Astrocyte (in vitro differentiated cells and primary cell): ENCODE measurements around the gene LRRC17. TPM values are rescaled to one million over a fixed set of nuclear protein-coding genes. Genes with fewer than 3 reads are reported as not detected.
A peak's percentile ranks its signal among the peaks of the same experiment; 100 is the strongest.

Source experiments
- DNase-seq: peaks from one replicate; pipeline ENCODE4 v3.0.0-alpha.2; 2010; ENCODE audit warnings: low read depth
- FAIRE-seq: peaks from 2 replicates; lab custom pipeline; 2011; peaks lifted over from hg19 to GRCh38; lab: Jason Lieb, UNC
- H2AFZ ChIP-seq: 2 replicates; pipeline ENCODE4 v1.6.0; 2012; ENCODE audit warnings: low read depth, low read length, inconsistent platforms
- H3K27ac ChIP-seq: 2 replicates; pipeline ENCODE4 v1.5.1; 2011; ENCODE audit warnings: low read depth, low read length, inconsistent platforms
- H3K27me3 ChIP-seq: 2 replicates; pipeline ENCODE4 v1.6.0; 2011; ENCODE audit warnings: low read length, inconsistent platforms; ENCODE audit not compliant: insufficient read depth
- H3K36me3 ChIP-seq: 2 replicates; pipeline ENCODE4 v1.5.1; 2011; ENCODE audit warnings: low read length, inconsistent platforms; ENCODE audit not compliant: insufficient read depth
- H3K4me1 ChIP-seq: 2 replicates; pipeline ENCODE4 v1.5.1; 2011; ENCODE audit warnings: low read length, inconsistent platforms; ENCODE audit not compliant: insufficient read depth
- H3K4me2 ChIP-seq: 2 replicates; pipeline ENCODE4 v1.6.0; 2012; ENCODE audit warnings: low read length, inconsistent platforms
- H3K4me3 ChIP-seq: 2 replicates; pipeline ENCODE4 v1.5.1; 2011; ENCODE audit warnings: low read depth, mild to moderate bottlenecking, low read length, inconsistent platforms; ENCODE audit not compliant: insufficient read depth
- H3K79me2 ChIP-seq: 2 replicates; pipeline ENCODE4 v1.6.0; 2012; ENCODE audit warnings: mild to moderate bottlenecking, low read length, inconsistent platforms; ENCODE audit not compliant: insufficient read depth
- H3K9ac ChIP-seq: 2 replicates; pipeline ENCODE4 v1.6.0; 2012; ENCODE audit warnings: mild to moderate bottlenecking, low read length, inconsistent platforms
- H3K9me3 ChIP-seq: 2 replicates; pipeline ENCODE4 v1.5.1; 2012; ENCODE audit warnings: low read depth, mild to moderate bottlenecking, low read length, inconsistent platforms; ENCODE audit not compliant: insufficient read depth
- H4K20me1 ChIP-seq: 2 replicates; pipeline ENCODE4 v1.6.0; 2012; ENCODE audit warnings: low read length, inconsistent platforms; ENCODE audit not compliant: insufficient read depth
- H3K27ac Mint-ChIP-seq: one replicate; pipeline ENCODE4 v1.8.0; 2021; ENCODE audit warnings: mild to moderate bottlenecking, mixed read lengths; ENCODE audit not compliant: unreplicated experiment
- H3K27me3 Mint-ChIP-seq: one replicate; pipeline ENCODE4 v1.8.0; 2021; ENCODE audit warnings: low read depth, mixed read lengths; ENCODE audit not compliant: unreplicated experiment
- H3K36me3 Mint-ChIP-seq: one replicate; pipeline ENCODE4 v1.8.0; 2021; ENCODE audit warnings: low read depth, mixed read lengths; ENCODE audit not compliant: unreplicated experiment
- H3K4me1 Mint-ChIP-seq: one replicate; pipeline ENCODE4 v1.8.0; 2021; ENCODE audit warnings: low read depth, mixed read lengths; ENCODE audit not compliant: unreplicated experiment
- H3K4me3 Mint-ChIP-seq: one replicate; pipeline ENCODE4 v1.8.0; 2021; ENCODE audit warnings: mild to moderate bottlenecking, moderate library complexity, mixed read lengths; ENCODE audit not compliant: unreplicated experiment
- H3K9me3 Mint-ChIP-seq: one replicate; pipeline ENCODE4 v1.8.0; 2021; ENCODE audit warnings: mild to moderate bottlenecking, mixed read lengths; ENCODE audit not compliant: unreplicated experiment
- CTCF ChIP-seq: IDR thresholded peaks from 2 replicates; pipeline ENCODE4 v1.5.1; 2011; ENCODE audit warnings: low read depth, mild to moderate bottlenecking, inconsistent platforms, low read length, moderate library complexity; ENCODE audit not compliant: insufficient read depth
- EZH2 ChIP-seq: IDR thresholded peaks from 2 replicates; pipeline ENCODE4 v1.6.1; 2012; ENCODE audit warnings: mild to moderate bottlenecking, low read length, inconsistent platforms; ENCODE audit not compliant: insufficient read depth
- total RNA-seq: library from RNA; stranded (reverse); gene quantifications from 2 replicates; pipeline ENCODE4 v1.2.1, GENCODE V29; 2021

Gene LRRC17
- total RNA-seq, 1 donor from 2014 or later: 63.4 TPM

GRCh38 chr7:102982235-102982634, 69.4 kb downstream of the LRRC17 start:
- Mint-ChIP-seq H3K27ac (no peak overlapping the region), H3K4me1 (peaks cover 12% of the 10 kb centered on the region), H3K27me3 (no peaks in the 10 kb centered on the region), H3K4me3 (no peak overlapping the region), H3K36me3 (no peaks in the 10 kb centered on the region), H3K9me3 (peaks cover 3% of the 10 kb centered on the region)
- DNase-seq (no peak), FAIRE-seq (no peak)
- TF ChIP-seq CTCF (no peak), EZH2 (no peak)
- Histone ChIP-seq H3K9ac (no peak overlapping the region), H3K27ac (no peak overlapping the region), H3K36me3 (no peaks in the 10 kb centered on the region), H3K79me2 (no peaks in the 10 kb centered on the region), H2AFZ (no peak overlapping the region), H3K27me3 (no peaks in the 10 kb centered on the region), H3K4me1 (peaks cover 11% of the 10 kb centered on the region), H4K20me1 (no peaks in the 10 kb centered on the region), H3K4me2 (no peak overlapping the region), H3K9me3 (no peaks in the 10 kb centered on the region), H3K4me3 (no peak overlapping the region)

- Histone ChIP-seq H3K4me1 (peaks cover 5% of the 10 kb centered on the region), H3K9me3 (no peaks in the 10 kb centered on the region), H3K79me2 (no peaks in the 10 kb centered on the region), H3K4me3 (no peak overlapping the region), H3K4me2 (no peak overlapping the region), H3K27ac (no peak overlapping the region), H4K20me1 (no peaks in the 10 kb centered on the region), H2AFZ (no peak overlapping the region), H3K27me3 (no peaks in the 10 kb centered on the region), H3K9ac (no peak overlapping the region), H3K36me3 (no peaks in the 10 kb centered on the region)
- FAIRE-seq (no peak), DNase-seq (peak; percentile 59)
- Mint-ChIP-seq H3K9me3 (peaks cover 5% of the 10 kb centered on the region), H3K4me3 (no peak overlapping the region), H3K27me3 (no peaks in the 10 kb centered on the region), H3K36me3 (no peaks in the 10 kb centered on the region), H3K4me1 (peaks cover 10% of the 10 kb centered on the region), H3K27ac (no peak overlapping the region)
- TF ChIP-seq EZH2: no peak
- no peak for TF ChIP-seq CTCF
Observed at GRCh38 chr7:102983602-102984001, 70.8 kb downstream of the LRRC17 start.

GRCh38 chr7:102985176-102985783, 72.5 kb downstream of the LRRC17 start:
- FAIRE-seq: no peak
- Mint-ChIP-seq H3K4me1 (peaks cover 16% of the 10 kb centered on the region), H3K27ac (no peak overlapping the region), H3K4me3 (no peak overlapping the region), H3K9me3 (peaks cover 9% of the 10 kb centered on the region), H3K27me3 (no peaks in the 10 kb centered on the region), H3K36me3 (no peaks in the 10 kb centered on the region)
- no peaks in the 10 kb centered on the region for H3K27me3 ChIP-seq
- H3K4me2 ChIP-seq: peak overlapping the region; percentile 22
- H4K20me1 ChIP-seq: no peaks in the 10 kb centered on the region
- peak overlapping the region; percentile 4 for H3K9ac ChIP-seq
- peak overlapping the region; percentile 33 for H3K27ac ChIP-seq
- H3K36me3 ChIP-seq: no peaks in the 10 kb centered on the region
- no peak overlapping the region for H3K4me3 ChIP-seq
- peak; percentile 69 for DNase-seq
- H3K9me3 ChIP-seq: no peaks in the 10 kb centered on the region
- H3K4me1 ChIP-seq: peaks cover 5% of the 10 kb centered on the region
- no peaks in the 10 kb centered on the region for H3K79me2 ChIP-seq
- TF ChIP-seq EZH2 (no peak), CTCF (no peak)
- no peak overlapping the region for H2AFZ ChIP-seq
